Activated naive CD8-positive, alpha-beta T cell treated with anti-CD3 and anti-CD28 coated beads for 36 hours (primary cell): ENCODE measurements around the gene PTTG1IP. TPM values are rescaled to one million over a fixed set of nuclear protein-coding genes. Genes with fewer than 3 reads are reported as not detected.

Experiments used
- DNase-seq: peaks from one replicate; pipeline ENCODE4 v3.0.0; 2021
- H3K27ac Mint-ChIP-seq: one replicate; pipeline ENCODE4 v1.8.0; 2022; ENCODE audit warnings: mild to moderate bottlenecking, moderate library complexity, mixed read lengths
- H3K27me3 Mint-ChIP-seq: one replicate; pipeline ENCODE4 v1.8.0; 2022; ENCODE audit warnings: mild to moderate bottlenecking, mixed read lengths
- H3K36me3 Mint-ChIP-seq: one replicate; pipeline ENCODE4 v1.8.0; 2021; ENCODE audit warnings: mild to moderate bottlenecking, mixed read lengths
- H3K4me1 Mint-ChIP-seq: one replicate; pipeline ENCODE4 v1.8.0; 2021; ENCODE audit warnings: mixed read lengths
- H3K4me3 Mint-ChIP-seq: one replicate; pipeline ENCODE4 v1.8.0; 2022; ENCODE audit warnings: mild to moderate bottlenecking, moderate library complexity, mixed read lengths
- H3K9me3 Mint-ChIP-seq: one replicate; pipeline ENCODE4 v1.8.0; 2022; ENCODE audit warnings: mixed read lengths
- total RNA-seq, 2 experiments: library from RNA; stranded (reverse); gene quantifications; one replicate each; pipeline ENCODE4 v1.2.3, GENCODE V29; 2021

PTTG1IP gene, protein sequence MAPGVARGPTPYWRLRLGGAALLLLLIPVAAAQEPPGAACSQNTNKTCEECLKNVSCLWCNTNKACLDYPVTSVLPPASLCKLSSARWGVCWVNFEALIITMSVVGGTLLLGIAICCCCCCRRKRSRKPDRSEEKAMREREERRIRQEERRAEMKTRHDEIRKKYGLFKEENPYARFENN
- total RNA-seq: 10 to 100 TPM; 40.3 to 44.7 TPM

DNA sequence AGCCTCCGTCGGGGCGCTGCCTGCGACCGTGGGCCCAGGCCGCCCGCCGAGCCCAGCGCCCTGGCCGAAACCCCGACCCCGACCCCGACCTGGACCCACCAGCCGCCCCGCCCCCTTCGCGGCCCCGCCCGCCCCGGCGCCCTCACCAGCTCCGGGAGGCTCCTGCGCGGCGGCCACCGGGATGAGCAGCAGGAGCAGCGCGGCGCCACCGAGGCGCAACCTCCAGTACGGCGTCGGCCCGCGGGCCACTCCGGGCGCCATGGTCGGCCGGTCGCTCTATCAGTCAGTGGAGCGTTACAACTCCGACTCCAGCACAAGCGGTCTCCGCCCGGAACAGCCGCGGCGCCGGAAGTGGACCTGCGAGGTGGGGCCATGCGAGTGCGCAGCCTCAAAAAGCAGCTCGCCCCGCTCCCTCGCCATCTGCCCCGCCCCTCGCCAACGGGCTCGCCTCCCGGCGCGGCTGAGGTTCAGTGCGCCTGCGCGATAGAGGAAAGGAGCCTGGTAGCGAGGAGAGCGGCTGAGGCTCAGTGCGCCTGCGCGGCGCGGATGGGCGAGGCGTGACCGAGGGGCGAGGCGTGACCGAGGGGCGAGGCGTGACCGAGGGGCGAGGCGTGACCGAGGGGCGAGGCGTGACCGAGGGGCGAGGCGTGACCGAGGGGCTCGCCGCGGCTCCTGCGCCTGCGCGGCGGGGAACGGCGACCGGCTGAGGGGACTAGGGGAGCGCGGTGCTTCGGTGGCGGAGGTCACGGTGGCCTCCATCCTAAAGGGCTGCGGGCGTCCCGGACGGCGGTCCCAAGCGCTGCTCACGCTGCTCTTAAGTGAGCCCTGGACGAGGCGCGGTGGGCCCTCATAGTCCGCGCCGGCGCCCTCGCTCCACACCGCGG is at the start of gene PTTG1IP:
Gene PTTG1IP (minus strand): TSS at position 335 of the 884 bp plus-strand sequence. CDS start 74 bp downstream, at position 261.
- Mint-ChIP-seq H3K4me1 (peaks cover 49% of the 10 kb centered on the region), H3K36me3 (peaks cover 8% of the 10 kb centered on the region)

DNA sequence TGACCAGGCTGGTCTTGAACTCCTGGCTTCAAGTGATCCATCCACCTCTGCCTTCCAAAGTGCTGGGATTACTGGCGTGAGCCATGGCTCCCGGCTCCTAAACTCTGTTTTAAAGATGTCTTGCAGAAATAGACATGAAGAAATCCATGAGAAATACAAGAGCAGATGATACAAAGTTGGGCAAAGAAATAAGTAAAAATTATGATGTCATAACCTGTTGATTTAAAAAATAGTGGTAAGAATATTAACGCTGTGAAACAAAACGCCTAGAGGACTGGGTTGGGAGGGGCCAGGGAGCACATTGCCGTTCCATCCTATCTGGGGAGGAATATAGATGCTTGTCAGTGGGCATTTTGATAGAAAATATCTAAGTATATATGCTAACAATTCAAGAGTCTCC is 48.4 kb upstream of the PTTG1IP start:
- peaks cover 59% of the 10 kb centered on the region for H3K4me1 Mint-ChIP-seq

More for the DNA sequence above, at the start of gene PTTG1IP:
- Mint-ChIP-seq H3K27ac (peak within 1 kb of the TSS; percentile 81), H3K27me3 (no peaks in the 10 kb centered on the region), H3K9me3 (no peaks in the 10 kb centered on the region), H3K4me3 (peak within 1 kb of the TSS; percentile 92)
- peak; percentile 100 for DNase-seq

GRCh38 chr21:44920694-44921604 is 47.5 kb upstream of the PTTG1IP start, which contains the start of gene ITGB2:
Gene ITGB2 (minus strand): TSS chr21:44920899. CDS start chr21:44910782, 10,117 bp downstream.
- H3K4me3 Mint-ChIP-seq: peak within 1 kb of the TSS; percentile 94
- peaks cover 5% of the 10 kb centered on the region for H3K9me3 Mint-ChIP-seq
- no peaks in the 10 kb centered on the region for H3K27me3 Mint-ChIP-seq
- DNase-seq: peak; percentile 79
- peaks cover 45% of the 10 kb centered on the region for H3K36me3 Mint-ChIP-seq
- H3K4me1 Mint-ChIP-seq: peaks cover 58% of the 10 kb centered on the region
- peak within 1 kb of the TSS; percentile 98 for H3K27ac Mint-ChIP-seq

More for the DNA sequence above, 48.4 kb upstream of the PTTG1IP start:
- H3K27ac Mint-ChIP-seq: peak overlapping the region; percentile 84
- no peaks in the 10 kb centered on the region for H3K27me3 Mint-ChIP-seq
- H3K4me3 Mint-ChIP-seq: peak overlapping the region; percentile 94
- peaks cover 43% of the 10 kb centered on the region for H3K36me3 Mint-ChIP-seq
- DNase-seq: no peak
- H3K9me3 Mint-ChIP-seq: peaks cover 5% of the 10 kb centered on the region

DNA sequence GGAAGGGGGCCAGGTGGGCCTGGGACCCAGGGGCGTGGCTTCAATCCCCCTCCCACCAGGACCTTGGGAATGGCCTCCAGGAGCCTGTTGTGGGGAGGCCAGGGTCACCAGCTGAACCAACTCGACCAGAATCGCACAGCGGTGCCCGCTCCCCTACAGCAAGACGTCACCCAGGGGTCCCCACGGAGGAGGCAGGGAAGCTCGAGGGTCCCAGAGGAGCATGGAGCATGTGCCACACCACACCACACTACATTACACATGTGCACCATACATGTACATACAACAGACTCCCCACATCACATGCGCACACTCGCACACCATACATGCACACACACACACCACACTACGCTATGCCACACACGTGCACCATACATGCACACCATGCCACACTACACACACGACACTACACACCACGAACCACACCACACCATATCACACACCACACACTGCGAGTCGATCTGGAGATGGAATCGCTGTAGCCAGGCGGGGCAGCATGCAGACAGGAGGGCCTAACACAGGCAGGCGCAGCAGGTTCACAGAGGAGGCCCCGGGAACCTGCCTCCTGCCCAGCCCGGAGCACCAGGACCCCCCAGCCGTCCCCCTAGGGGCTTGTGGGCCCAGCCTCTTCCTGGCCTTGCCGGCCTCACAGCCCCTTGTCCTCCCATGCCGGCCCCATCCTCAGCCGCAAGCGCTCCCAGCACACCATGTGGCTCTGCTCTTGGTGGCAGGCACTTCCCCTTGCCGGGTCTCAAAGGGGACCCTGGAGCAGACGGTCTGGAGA is 46.6 kb upstream of the PTTG1IP start:
- peak overlapping the region; percentile 94 for H3K4me3 Mint-ChIP-seq
- peak; percentile 21 for DNase-seq
- peaks cover 5% of the 10 kb centered on the region for H3K9me3 Mint-ChIP-seq
- H3K36me3 Mint-ChIP-seq: peaks cover 48% of the 10 kb centered on the region
- H3K27me3 Mint-ChIP-seq: no peaks in the 10 kb centered on the region
- peaks cover 60% of the 10 kb centered on the region for H3K4me1 Mint-ChIP-seq
- peak overlapping the region; percentile 98 for H3K27ac Mint-ChIP-seq

- Mint-ChIP-seq H3K27ac (peak overlapping the region; percentile 98), H3K27me3 (no peaks in the 10 kb centered on the region), H3K4me3 (peak overlapping the region; percentile 94), H3K9me3 (peaks cover 5% of the 10 kb centered on the region), H3K4me1 (peaks cover 58% of the 10 kb centered on the region), H3K36me3 (peaks cover 47% of the 10 kb centered on the region)
- peak; percentile 32 for DNase-seq
Observed at GRCh38 chr21:44919111-44919912, 45.8 kb upstream of the PTTG1IP start.

DNA sequence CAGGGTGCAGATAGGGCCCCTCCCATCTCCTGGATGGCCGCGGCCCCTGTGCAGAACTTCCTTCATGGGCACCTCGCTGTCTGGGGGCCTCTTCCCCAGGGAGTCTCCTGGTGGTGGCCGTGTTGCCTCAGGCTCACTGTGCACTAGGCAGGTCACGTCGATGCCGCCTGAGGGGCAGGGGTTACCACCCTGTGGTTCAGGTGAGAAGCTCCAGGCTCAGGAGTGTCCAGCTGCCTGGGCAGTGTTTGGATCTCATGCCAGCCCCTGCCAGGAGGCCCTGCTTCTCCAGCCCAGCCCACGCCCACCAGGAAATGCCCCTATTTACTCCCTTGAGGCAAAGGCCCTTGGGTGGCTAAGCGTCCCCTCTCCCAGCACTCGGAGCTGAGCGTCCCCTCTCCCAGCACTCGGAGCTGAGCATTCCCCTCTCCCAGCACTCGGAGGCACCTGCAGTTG is 45.1 kb upstream of the PTTG1IP start:
- Mint-ChIP-seq H3K4me1 (peaks cover 56% of the 10 kb centered on the region), H3K27me3 (no peaks in the 10 kb centered on the region)

DNA sequence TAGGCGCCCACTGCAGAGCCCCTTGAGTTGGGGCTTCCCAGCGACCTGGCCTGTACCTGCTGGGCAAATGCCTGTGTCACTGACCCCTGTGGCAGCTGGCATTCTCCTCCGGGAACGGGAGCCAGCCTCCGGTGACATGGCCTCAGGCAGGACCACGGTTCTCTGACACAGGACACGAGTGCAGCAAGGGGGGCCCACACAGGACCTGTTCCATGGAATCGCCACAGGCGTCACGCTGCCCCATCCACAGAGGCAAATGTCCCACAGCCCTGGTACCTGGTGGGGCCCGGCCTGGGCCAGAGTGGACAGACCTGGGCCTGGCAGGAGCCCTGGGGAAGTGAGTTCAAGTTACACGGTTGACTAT is 44.6 kb upstream of the PTTG1IP start:
- H3K27me3 Mint-ChIP-seq: no peaks in the 10 kb centered on the region
- H3K4me1 Mint-ChIP-seq: peaks cover 56% of the 10 kb centered on the region
- H3K36me3 Mint-ChIP-seq: peaks cover 38% of the 10 kb centered on the region
- H3K27ac Mint-ChIP-seq: peak overlapping the region; percentile 67
- no peaks in the 10 kb centered on the region for H3K9me3 Mint-ChIP-seq
- H3K4me3 Mint-ChIP-seq: peak overlapping the region; percentile 90
- DNase-seq: no peak

More for the DNA sequence above, 45.1 kb upstream of the PTTG1IP start:
- Mint-ChIP-seq H3K36me3 (peaks cover 40% of the 10 kb centered on the region), H3K4me3 (peak overlapping the region; percentile 90), H3K9me3 (peaks cover under 1% of the 10 kb centered on the region), H3K27ac (peak overlapping the region; percentile 80)
- DNase-seq: no peak

GRCh38 chr21:44917446-44918106 is 44.1 kb upstream of the PTTG1IP start:
- Mint-ChIP-seq H3K27me3 (no peaks in the 10 kb centered on the region), H3K36me3 (peaks cover 35% of the 10 kb centered on the region), H3K27ac (peak overlapping the region; percentile 68), H3K9me3 (no peaks in the 10 kb centered on the region), H3K4me3 (peak overlapping the region; percentile 52), H3K4me1 (peaks cover 54% of the 10 kb centered on the region)
- no peak for DNase-seq

DNA sequence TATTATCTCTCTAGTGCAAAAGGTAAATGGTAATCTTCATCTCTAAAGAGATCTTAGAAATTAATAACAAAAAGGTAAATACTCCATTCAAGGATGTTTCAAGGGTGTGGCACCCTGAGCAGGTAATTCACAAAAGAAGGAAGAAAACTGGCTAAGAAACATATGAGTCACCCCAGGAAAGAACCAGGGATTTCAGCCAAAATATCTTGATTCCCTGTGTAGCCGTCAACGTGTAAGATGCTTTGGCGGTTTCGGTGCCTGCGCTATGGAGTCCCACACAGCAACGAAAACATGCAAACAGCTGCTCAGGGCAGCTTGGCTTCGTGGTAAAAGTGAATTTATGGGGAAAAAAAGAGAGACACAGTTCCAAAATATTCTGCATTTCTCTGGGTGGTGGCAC is 43.5 kb upstream of the PTTG1IP start:
- peaks cover 59% of the 10 kb centered on the region for H3K4me1 Mint-ChIP-seq
- peak overlapping the region; percentile 60 for H3K27ac Mint-ChIP-seq
- no peak for DNase-seq
- H3K4me3 Mint-ChIP-seq: peak overlapping the region; percentile 30
- no peaks in the 10 kb centered on the region for H3K27me3 Mint-ChIP-seq
- peaks cover 34% of the 10 kb centered on the region for H3K36me3 Mint-ChIP-seq
- no peaks in the 10 kb centered on the region for H3K9me3 Mint-ChIP-seq

DNA sequence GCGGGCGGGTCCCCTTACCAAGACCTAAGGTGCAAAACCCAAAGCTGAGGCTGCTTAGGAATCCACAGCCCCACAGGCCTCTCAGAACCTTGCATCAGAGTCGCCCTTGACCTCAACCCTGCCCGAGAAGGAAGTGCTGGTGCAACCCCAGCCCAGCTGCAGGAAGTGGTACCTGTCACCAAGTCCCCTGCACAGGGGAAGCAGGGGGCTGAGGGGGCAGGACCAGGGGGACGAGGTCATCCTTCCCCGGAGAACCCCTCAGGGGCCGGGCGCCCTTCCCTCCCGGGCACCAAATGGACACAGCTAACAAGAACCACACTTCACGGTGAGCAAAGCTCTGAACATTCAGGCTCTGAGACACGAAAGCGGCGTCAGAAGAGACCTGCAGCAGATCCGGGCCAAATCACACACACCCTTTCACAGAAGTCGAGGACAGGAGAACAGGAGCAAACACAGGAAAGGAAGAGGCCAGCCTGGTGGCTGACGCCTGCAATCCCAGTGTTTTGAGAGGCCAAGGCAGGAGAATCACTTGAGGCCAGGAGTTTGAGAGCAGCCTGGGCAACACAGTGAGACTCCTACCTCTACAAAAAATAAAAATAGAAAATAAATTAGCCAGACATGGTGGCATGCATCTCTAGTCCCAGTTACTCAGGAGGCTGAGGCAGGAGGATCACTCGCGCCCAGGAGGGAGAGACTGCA is 40.8 kb upstream of the PTTG1IP start:
- Mint-ChIP-seq H3K4me3 (peak overlapping the region; percentile 84), H3K27me3 (no peaks in the 10 kb centered on the region), H3K27ac (peak overlapping the region; percentile 85), H3K9me3 (no peaks in the 10 kb centered on the region), H3K4me1 (peaks cover 74% of the 10 kb centered on the region), H3K36me3 (peaks cover 24% of the 10 kb centered on the region)
- peak; percentile 74 for DNase-seq

GRCh38 chr21:44913425-44914175 is 40.1 kb upstream of the PTTG1IP start:
- Mint-ChIP-seq H3K9me3 (no peaks in the 10 kb centered on the region), H3K36me3 (peaks cover 24% of the 10 kb centered on the region), H3K27ac (peak overlapping the region; percentile 85), H3K4me3 (peak overlapping the region; percentile 84), H3K27me3 (no peaks in the 10 kb centered on the region), H3K4me1 (peaks cover 79% of the 10 kb centered on the region)
- no peak for DNase-seq
